HG02678 (cell line): Measurements from ENCODE around the gene EXOC6.

ENCODE experiments used
- ATAC-seq: cut with Tn5 transposase; IDR thresholded peaks from one replicate; pipeline ENCODE4 v1.9.1; 2021; ENCODE audit warnings: mild to moderate bottlenecking, moderate library complexity; ENCODE audit not compliant: unreplicated experiment

The EXOC6 gene

GRCh38 chr10:92848441-92849233, at the start of gene EXOC6:
TSS of gene EXOC6 (plus strand) at chr10:92848520. CDS start at chr10:92848534, 14 bp downstream.
- peak; percentile 79 for ATAC-seq

- no peak for ATAC-seq
Measured at GRCh38 chr10:92799568-92799967, 48.8 kb upstream of the EXOC6 start.

- ATAC-seq, result no peak
Measured at GRCh38 chr10:92800134-92800733, 48.1 kb upstream of the EXOC6 start.

GRCh38 chr10:92801978-92802872, 46.1 kb upstream of the EXOC6 start:
- no peak for ATAC-seq

- ATAC-seq, result no peak
Measured at GRCh38 chr10:92809840-92810239, 38.5 kb upstream of the EXOC6 start.

GRCh38 chr10:92810934-92811532, 37.3 kb upstream of the EXOC6 start:
- peak; percentile 70 for ATAC-seq

- ATAC-seq, result no peak
Measured at GRCh38 chr10:92811986-92812385, 36.3 kb upstream of the EXOC6 start.

- ATAC-seq, result no peak
Measured at GRCh38 chr10:92813979-92814378, 34.3 kb upstream of the EXOC6 start.

GRCh38 chr10:92814790-92815189, 33.5 kb upstream of the EXOC6 start:
- ATAC-seq, result no peak

GRCh38 chr10:92816091-92816531, 32.2 kb upstream of the EXOC6 start:
- ATAC-seq, result no peak

- ATAC-seq, result no peak
Measured at GRCh38 chr10:92822060-92822634, 26.2 kb upstream of the EXOC6 start.

GRCh38 chr10:92822964-92823363, 25.4 kb upstream of the EXOC6 start:
- no peak for ATAC-seq

GRCh38 chr10:92826061-92826460, 22.3 kb upstream of the EXOC6 start:
- ATAC-seq, result no peak

- no peak for ATAC-seq
Measured at GRCh38 chr10:92826504-92826903, 21.8 kb upstream of the EXOC6 start.

GRCh38 chr10:92829042-92829785, 19.1 kb upstream of the EXOC6 start:
- no peak for ATAC-seq

- no peak for ATAC-seq
Measured at GRCh38 chr10:92829786-92830377, 18.4 kb upstream of the EXOC6 start.

- no peak for ATAC-seq
Measured at GRCh38 chr10:92830478-92831389, 17.6 kb upstream of the EXOC6 start.

- ATAC-seq, result no peak
Measured at GRCh38 chr10:92832121-92832520, 16.2 kb upstream of the EXOC6 start.
